Activated CD4-positive, alpha-beta T cell treated with anti-CD3 and anti-CD28 coated beads, Interleukin-2, Interleukin-4, amounts not matched to agents 100 ng/mL and 50 ng/mL, durations not matched to agents 16 hours and 8 hours (primary cell): ENCODE results near the gene NFATC1.

ENCODE experiments used
- DNase-seq: peaks from one replicate; pipeline ENCODE4 v3.0.0-alpha.2; 2020; ENCODE audit warnings: low spot score

The NFATC1 gene

GRCh38 chr18:79457239-79457638, 61.5 kb downstream of the NFATC1 start:
- no peak for DNase-seq

- DNase-seq, result no peak
Observed at GRCh38 chr18:79457652-79458051, 61.9 kb downstream of the NFATC1 start.

GRCh38 chr18:79458131-79458838, 62.6 kb downstream of the NFATC1 start:
- no peak for DNase-seq

DNA sequence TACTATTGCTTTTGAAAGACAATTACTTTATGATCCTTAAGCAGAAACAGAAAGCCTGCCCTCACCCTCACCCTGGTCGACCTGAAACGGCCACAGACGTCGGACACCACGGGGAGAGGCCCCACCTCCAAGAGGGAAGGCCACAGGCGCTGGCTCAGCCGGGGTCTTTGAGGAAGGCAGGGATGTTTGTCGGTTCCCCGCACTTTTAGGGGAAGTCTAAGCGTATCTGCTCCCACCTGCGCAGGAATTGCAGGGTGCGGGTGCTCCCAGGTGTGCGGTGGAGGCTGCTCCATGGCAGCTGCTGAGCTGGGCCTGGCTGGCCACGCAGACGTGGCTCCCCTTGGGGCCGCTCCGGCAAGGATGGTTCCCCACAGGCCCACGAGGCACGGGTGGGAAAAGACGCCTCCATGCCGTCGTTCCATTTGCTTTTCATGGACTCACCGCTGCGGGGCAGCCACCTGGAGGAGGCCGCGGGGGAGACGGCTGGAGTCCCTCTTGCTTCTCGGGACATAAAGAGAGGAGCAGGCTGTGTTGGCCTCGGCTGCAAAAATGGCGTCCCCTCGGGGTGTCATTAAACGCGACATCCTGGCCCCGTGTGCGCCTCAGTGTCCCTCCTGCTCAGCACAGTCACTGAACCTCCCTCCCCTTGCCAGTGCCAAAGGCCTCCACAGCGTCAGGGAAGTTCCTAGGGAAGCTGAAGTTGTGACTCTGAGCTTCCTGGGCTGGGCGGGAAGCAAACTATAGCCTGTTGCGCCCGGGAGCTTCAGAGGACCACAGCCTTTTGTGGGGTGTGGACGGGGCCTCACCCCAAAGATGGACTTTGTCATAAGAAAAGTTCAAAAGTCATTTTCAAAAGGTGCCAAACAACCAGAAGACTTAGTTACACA, 63.4 kb downstream of the NFATC1 start:
- no peak for DNase-seq

DNA sequence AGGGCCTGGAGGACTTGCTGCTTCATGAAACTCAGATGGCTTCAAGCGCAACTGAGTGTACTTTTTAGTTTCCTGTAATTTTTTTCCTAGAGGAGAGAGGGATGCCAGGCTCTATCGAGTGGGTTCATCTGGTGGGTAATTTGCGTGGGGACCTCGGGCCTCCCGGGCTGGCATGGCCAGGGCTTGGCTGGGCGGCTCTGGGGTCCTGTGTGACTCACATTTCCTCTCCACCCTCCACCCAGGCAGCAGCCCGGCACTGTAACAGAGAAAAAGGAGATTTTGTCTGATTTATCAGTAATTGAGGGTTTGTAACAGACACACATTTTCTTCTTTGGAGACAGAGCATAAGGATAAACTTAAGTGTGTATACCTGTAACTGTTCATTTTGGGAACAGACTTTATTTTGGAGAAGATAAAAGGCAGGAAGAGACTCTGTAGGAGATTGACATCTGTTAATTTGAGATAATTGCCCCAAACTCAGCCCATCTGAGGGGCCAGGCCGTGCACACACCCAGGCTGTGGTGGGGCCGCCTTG, 64.3 kb downstream of the NFATC1 start:
- no peak for DNase-seq

DNA sequence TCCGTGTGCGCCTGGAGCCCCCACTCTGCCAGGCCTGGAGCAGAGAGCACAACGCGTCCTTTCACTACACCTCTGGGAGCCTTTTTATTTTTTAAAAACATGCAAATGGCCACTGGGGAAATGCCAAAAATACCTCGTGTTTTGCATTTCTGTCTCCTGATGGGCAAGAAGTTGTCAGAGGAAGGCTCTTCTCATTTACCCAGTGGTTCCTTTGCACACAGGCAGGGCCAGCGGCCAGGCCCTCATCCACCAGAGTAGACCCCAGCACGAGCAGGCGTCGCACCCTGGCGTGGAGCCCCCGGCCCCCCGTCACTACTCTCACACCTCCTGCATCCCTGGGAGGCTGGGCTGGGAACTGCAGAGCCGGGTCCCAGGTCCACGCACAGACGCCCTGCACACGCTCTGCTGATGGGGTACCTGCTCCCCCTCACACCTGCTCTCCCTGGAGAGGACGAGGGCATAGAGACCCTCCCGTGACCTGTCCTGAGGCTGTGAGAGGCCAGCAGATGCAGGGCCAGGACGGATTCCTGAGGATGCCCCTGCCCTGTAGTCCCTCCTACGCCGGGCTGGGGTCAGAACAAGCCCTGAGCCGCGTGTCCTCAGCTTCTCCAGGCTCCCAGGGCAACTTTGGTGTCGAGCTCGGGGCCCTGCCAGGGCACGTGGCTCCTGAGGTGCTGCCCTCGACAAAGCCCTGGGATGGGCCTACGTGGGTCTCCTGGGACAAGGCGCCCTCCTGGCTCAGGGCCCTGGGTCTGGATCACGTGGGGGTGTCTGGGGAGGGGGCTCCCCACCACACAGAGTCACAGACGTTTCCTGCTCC, 65.0 kb downstream of the NFATC1 start:
- DNase-seq, result no peak

DNA sequence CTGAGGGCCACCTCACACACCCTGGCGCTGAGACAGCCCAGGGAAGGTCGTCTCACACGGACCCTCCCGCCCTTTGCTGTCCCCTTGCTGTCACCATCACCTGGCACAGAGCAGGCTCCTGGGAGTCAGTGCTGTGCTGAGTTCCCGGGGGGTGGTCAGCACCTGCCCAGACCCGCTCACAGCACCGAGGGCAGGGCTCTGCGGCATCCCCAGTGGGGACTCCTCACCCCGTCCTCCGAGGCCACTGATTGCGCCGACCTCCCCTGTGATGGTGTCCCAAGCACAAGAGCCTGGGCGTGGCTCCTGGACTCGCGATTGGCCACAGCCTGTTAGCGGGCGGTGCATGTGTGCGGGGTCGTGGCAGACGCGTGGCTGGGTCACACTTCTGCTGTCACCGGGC, 65.9 kb downstream of the NFATC1 start:
- DNase-seq, result no peak

- DNase-seq, result no peak
Observed at GRCh38 chr18:79463424-79463960, 67.8 kb downstream of the NFATC1 start.

DNA sequence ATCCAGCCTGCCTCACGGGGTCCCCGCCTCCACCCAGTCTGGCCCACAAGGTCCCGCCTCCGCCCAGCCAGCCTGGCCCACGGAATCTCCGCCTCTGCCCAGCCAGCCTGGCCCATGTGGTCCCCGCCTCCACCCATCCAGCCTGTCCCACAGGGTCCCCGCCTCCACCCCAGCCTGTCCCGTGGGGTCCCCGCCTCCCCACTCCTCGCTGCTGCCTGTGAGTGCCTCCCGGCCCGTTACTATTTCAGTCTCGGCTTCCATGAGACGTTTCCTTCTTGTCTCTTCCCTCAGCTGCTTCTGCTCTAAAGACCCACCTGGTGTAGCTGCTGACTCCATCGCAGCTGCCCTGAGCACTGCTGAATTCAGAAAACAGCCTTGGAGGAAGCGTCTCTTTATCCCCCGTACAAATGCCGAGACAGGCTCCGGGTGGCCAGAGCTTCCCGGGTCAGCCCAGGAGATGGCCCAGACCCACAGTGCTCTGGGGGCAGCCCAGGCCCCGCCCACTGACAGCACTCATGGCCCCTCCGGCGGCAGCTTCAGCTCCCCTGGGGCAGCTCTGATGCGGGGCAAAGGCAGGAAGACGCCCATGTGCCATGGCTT, 69.8 kb downstream of the NFATC1 start:
- DNase-seq, result no peak

GRCh38 chr18:79466591-79466990, 70.9 kb downstream of the NFATC1 start:
- no peak for DNase-seq

- DNase-seq, result no peak
Observed at GRCh38 chr18:79467126-79467525, 71.4 kb downstream of the NFATC1 start.

DNA sequence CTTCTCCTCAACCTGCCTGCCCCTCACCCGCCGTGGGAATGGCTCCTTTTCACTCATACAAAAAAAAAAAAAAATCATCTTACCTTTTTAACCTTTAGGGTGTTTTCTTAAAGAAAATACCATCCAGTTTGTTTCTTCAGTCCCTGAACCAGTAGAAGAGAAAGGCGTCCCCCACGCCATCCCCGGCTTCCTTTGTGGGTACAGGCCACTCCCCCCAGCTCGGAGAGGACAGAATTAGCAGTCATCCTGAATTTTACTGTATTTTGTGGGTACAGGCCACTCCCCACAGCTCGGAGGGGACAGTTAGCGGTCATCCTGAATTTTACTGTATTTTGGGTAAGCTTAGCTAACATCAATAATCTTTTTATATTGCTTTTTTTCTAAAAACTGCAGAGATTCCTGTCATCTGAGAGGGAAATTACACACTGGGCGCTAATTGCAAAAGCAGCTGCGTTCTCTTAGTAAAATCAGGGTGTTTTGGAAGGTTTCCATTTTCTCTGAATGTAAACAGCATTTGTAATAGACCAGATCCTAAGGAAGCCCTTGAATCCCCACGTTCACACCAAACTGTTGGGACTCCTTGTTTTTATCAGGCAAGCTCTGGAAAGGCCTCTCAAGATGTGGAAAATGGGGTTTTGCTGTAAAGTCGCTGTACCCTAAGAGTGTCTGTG, 72.5 kb downstream of the NFATC1 start:
- no peak for DNase-seq

GRCh38 chr18:79469309-79469708, 73.6 kb downstream of the NFATC1 start:
- DNase-seq, result no peak

- DNase-seq, result no peak
Observed at GRCh38 chr18:79469751-79470505, 74.2 kb downstream of the NFATC1 start.

- no peak for DNase-seq
Observed at GRCh38 chr18:79470547-79470946, 74.8 kb downstream of the NFATC1 start.

- no peak for DNase-seq
Observed at GRCh38 chr18:79471046-79471445, 75.3 kb downstream of the NFATC1 start.

DNA sequence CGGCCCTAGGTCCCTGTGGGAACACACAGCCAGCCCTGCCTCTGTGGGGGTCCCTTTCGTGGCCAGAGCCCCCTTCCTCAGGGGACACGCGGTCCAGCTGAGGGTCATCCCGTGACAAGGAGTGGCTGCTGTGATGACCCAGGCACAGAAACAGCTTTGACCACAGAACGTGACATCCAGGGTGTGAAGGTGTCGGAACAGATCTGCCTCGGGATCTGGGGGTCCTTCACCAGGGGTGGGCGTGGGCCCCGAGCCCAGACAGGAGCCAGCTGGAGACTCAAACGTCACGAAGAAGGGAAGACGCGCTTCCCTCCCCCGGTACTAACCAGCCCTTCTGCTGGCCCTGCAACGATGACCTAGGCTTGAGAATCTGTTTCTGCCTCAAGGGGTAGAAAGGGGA, 75.9 kb downstream of the NFATC1 start:
- no peak for DNase-seq

DNA sequence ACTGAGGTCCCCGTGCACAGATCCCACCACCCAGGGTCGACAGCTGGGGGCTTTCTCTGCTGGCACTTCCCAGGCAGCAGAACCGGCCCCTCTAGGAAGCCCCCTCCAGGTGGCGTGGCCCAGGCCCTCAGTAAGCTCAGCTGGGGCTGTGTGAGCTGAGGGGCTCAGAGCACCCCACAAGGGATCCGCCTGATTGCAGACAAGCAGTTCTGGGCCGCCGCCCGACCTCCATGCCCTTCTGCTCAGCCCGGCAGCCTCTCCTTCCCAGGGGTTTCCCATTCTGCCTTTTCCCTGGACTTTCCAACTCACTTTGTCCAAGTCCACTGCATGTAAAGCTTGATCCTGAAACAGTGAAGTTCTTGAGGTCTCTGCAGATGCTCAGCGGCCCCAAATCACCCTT, 76.4 kb downstream of the NFATC1 start:
- no peak for DNase-seq

GRCh38 chr18:79472946-79473345, 77.2 kb downstream of the NFATC1 start:
- DNase-seq, result no peak
